Loucy (cell line): ENCODE results near the gene PTBP1.
"Not testable (repeated sequence)": the region's sequence is repeated elsewhere in the genome, so short reads cannot be mapped to it uniquely, and the experiment has no call there.

Experiments
- H2AFZ ChIP-seq: fragments of 200-600 bp; sonication (generic); 2 replicates; pipeline ENCODE4 v1.6.0; 2016; ENCODE audit warnings: antibody characterized with exemption, mild to moderate bottlenecking, low read length, moderate library complexity
- H3F3A ChIP-seq: fragments of 200-600 bp; 2 replicates; pipeline ENCODE4 v1.6.0; 2016; ENCODE audit warnings: antibody characterized with exemption, low read depth, mild to moderate bottlenecking
- H3K27me3 ChIP-seq: fragments of 200-600 bp; sonication (generic); 2 replicates; pipeline ENCODE4 v1.6.1; 2014; ENCODE audit warnings: low read length, mild to moderate bottlenecking; ENCODE audit not compliant: insufficient read depth, poor library complexity, severe bottlenecking
- H3K36me3 ChIP-seq: fragments of 200-600 bp; sonication (generic); 2 replicates; pipeline ENCODE4 v1.6.1; 2016; ENCODE audit warnings: low read length; ENCODE audit not compliant: insufficient read depth
- H3K4me1 ChIP-seq: fragments of 200-600 bp; sonication (generic); 2 replicates; pipeline ENCODE4 v1.5.1; 2014; ENCODE audit warnings: low read length, mild to moderate bottlenecking; ENCODE audit not compliant: insufficient read depth, poor library complexity, severe bottlenecking
- H3K4me2 ChIP-seq: fragments of 200-600 bp; sonication (generic); 2 replicates; pipeline ENCODE4 v1.6.0; 2014; ENCODE audit warnings: antibody characterized with exemption, low read length, low read depth, mild to moderate bottlenecking; ENCODE audit not compliant: poor library complexity, severe bottlenecking
- H3K4me3 ChIP-seq: fragments of 200-600 bp; sonication (generic); 2 replicates; pipeline ENCODE4 v1.5.1; 2014; ENCODE audit warnings: low read length, mild to moderate bottlenecking, mixed read lengths; ENCODE audit not compliant: poor library complexity, severe bottlenecking
- H3K79me2 ChIP-seq: fragments of 200-600 bp; sonication (generic); 2 replicates; pipeline ENCODE4 v1.6.1; 2014; ENCODE audit warnings: low read length; ENCODE audit not compliant: insufficient read depth
- H3K9ac ChIP-seq: fragments of 200-600 bp; sonication (generic); 2 replicates; pipeline ENCODE4 v1.6.0; 2014; ENCODE audit warnings: mild to moderate bottlenecking, low read depth, low read length, moderate library complexity; ENCODE audit not compliant: poor library complexity, severe bottlenecking
- H3K9me2 ChIP-seq: fragments of 200-600 bp; sonication (generic); replicated peaks from 2 replicates; pipeline ENCODE4 v1.6.1; 2016; ENCODE audit warnings: low read depth, low read length, mixed read lengths
- H3K9me3 ChIP-seq: fragments of 200-600 bp; sonication (generic); 2 replicates; pipeline ENCODE4 v1.6.1; 2014; ENCODE audit warnings: mild to moderate bottlenecking, antibody characterized with exemption, low read length, low read depth; ENCODE audit not compliant: insufficient read depth
- H4K20me1 ChIP-seq: fragments of 200-600 bp; sonication (generic); 2 replicates; pipeline ENCODE4 v1.6.0; 2014; ENCODE audit warnings: antibody characterized with exemption, low read length, mild to moderate bottlenecking; ENCODE audit not compliant: insufficient read depth, poor library complexity, severe bottlenecking
- CTCF ChIP-seq: fragments of 200-600 bp; sonication (generic); conservative IDR thresholded peaks from 2 replicates; pipeline ENCODE4 v1.5.1; 2014; ENCODE audit warnings: mild to moderate bottlenecking, antibody characterized with exemption, low read length
- EZH2phosphoT487 ChIP-seq: fragments of 200-600 bp; IDR thresholded peaks from 2 replicates; pipeline ENCODE4 v1.6.1; 2018; ENCODE audit warnings: antibody characterized with exemption, mild to moderate bottlenecking, moderate library complexity, borderline replicate concordance

Gene PTBP1

GRCh38 chr19:816500-816857 is 19.2 kb downstream of the PTBP1 start:
- Histone ChIP-seq H3K4me2 (no peak overlapping the region), H3K36me3 (peaks cover 23% of the 10 kb centered on the region; the same call in 1 of the 2 replicates), H3F3A (peaks cover 6% of the 10 kb centered on the region; the same call in 1 of the 2 replicates), H3K79me2 (no peaks in the 10 kb centered on the region), H3K4me1 (no peaks in the 10 kb centered on the region), H4K20me1 (peaks cover 9% of the 10 kb centered on the region), H3K4me3 (no peak overlapping the region), H3K27me3 (no peaks in the 10 kb centered on the region), H3K9me3 (no peaks in the 10 kb centered on the region), H2AFZ (no peak overlapping the region), H3K9ac (no peak overlapping the region), H3K9me2 (no peaks in the 10 kb centered on the region)
- TF ChIP-seq EZH2phosphoT487, result no peak
- TF ChIP-seq CTCF, result no peak

DNA sequence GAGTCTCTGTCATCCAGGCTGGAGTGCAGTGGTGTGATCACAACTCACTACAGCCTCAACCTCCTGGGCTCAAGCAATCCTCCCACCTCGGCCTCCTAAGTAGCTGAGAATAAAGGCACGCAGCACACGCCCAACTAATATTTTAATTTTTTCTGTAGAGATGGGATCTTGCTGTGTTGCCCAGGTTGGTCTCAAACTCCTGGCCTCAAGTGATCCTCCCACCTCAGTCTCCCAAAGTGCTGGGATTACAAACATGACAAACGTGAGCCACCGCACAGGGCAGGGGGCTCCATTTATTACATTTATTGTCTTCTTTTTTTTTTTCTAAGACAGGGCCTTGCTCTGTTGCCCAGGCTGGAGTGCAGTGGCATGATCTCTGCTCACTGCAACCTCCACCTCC is 23.0 kb downstream of the PTBP1 start:
- not testable (repeated sequence) for H3K79me2 ChIP-seq, H3K9me2 ChIP-seq, H3K4me3 ChIP-seq, H2AFZ ChIP-seq, H3K9ac ChIP-seq, H3K27me3 ChIP-seq, H3K9me3 ChIP-seq, H4K20me1 ChIP-seq, H3F3A ChIP-seq, H3K4me2 ChIP-seq, H3K36me3 ChIP-seq, H3K4me1 ChIP-seq

DNA sequence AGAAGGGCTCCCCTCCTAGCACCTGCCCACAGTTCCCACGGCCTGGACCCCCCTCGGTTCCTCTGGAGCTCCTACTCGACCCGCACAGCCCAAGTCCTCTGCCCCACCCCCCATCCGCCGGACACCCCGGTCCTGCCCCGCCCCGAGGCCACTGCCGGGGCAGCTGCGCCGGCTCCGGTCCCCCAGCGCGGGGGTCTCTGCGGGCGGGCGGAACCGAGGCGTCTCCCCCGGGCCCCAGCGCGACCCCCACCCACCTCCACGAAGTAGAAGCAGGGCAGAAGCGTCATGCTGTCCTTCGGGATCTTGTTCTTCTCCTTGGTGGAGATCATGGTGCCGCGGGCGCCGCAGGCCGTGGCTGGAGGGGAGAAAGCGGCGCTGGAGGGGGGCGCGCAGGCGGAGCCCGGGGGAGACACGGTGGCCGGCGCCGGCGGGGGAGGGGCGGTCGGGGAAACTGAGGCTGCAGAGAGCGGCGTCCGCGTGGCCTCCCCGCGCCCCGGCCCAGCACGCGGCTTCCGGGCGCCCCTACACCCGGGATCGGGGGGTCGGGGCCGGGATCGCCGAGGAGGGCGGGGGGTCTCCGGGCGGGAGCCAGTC is 24.1 kb downstream of the PTBP1 start:
- TF ChIP-seq CTCF, result no peak
- no peak for TF ChIP-seq EZH2phosphoT487
- no peaks in the 10 kb centered on the region; the same call in 1 of the 2 replicates for H3K36me3 ChIP-seq
- no peaks in the 10 kb centered on the region for H3K79me2 ChIP-seq
- no peak overlapping the region for H3K9ac ChIP-seq
- H3K4me1 ChIP-seq, result no peaks in the 10 kb centered on the region
- no peak overlapping the region for H3K4me3 ChIP-seq
- no peaks in the 10 kb centered on the region for H3K27me3 ChIP-seq
- H3K9me3 ChIP-seq, result no peaks in the 10 kb centered on the region
- H3K9me2 ChIP-seq, result no peaks in the 10 kb centered on the region
- H3K4me2 ChIP-seq, result no peak overlapping the region
- no peak overlapping the region for H2AFZ ChIP-seq
- H4K20me1 ChIP-seq, result no peaks in the 10 kb centered on the region
- H3F3A ChIP-seq, result no peaks in the 10 kb centered on the region

DNA sequence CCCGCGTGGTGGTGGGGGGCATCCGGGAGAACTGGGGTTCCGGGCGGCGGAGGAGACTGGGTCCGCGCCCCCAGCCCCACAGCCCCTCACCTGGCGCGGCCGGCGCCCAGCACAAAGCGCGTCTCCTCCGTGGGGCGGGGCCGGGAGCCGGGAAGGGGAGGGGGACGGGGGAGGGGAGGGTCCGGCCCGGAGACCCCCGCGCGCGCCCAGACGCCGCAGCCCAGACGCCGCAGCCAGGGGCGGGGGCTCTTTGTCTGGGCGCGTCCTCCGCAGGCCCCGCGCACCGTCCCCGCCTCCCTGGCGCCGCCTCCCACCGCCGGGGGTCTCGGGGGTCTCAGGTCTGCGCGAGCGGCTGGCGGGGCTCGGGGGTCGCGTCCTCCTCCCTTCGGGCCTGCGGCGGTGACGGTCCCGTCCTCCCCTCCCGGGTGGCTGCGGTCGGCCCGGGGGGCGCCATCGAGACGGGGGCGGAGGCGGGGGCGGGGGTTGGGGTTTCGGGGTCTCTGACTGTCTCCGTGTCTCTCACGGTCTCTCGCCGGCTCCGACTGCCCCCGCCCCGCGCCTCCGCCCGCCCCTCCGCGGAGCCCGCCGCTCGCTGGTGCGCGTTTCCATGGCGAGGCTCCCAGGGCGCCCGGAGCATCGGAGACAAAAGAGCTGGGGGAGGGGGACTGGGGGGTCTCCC is 24.7 kb downstream of the PTBP1 start, which contains the start of gene PLPPR3:
PLPPR3 (minus strand) TSS at position 131 of the 679 bp plus-strand sequence. CDS start 396 bp downstream, outside the sequence.
- H3F3A ChIP-seq, result no peaks in the 10 kb centered on the region
- H3K9ac ChIP-seq, result no peak within 1 kb of the TSS
- H3K9me3 ChIP-seq, result no peaks in the 10 kb centered on the region
- H3K36me3 ChIP-seq, result no peaks in the 10 kb centered on the region
- H3K4me1 ChIP-seq, result no peaks in the 10 kb centered on the region
- no peak within 1 kb of the TSS for H3K4me2 ChIP-seq
- TF ChIP-seq EZH2phosphoT487 (no peak), CTCF (no peak)
- no peaks in the 10 kb centered on the region for H4K20me1 ChIP-seq
- H3K79me2 ChIP-seq, result no peaks in the 10 kb centered on the region
- H3K9me2 ChIP-seq, result no peaks in the 10 kb centered on the region
- no peak within 1 kb of the TSS for H2AFZ ChIP-seq
- no peaks in the 10 kb centered on the region for H3K27me3 ChIP-seq
- H3K4me3 ChIP-seq, result no peak within 1 kb of the TSS
